Pancreas (tissue), 10 donors: Measurements from ENCODE around the gene FAM53B. TPM values are rescaled to one million over a fixed set of nuclear protein-coding genes. Genes with fewer than 3 reads are reported as not detected.

Experiments
- ATAC-seq, 4 donors: fragments of 200-7000 bp; cut with Tn5 transposase; one replicate each; pipeline versions ENCODE4 v1.8.0 to v1.9.1; 2020; ENCODE audit warnings: mild to moderate bottlenecking in 4 of 4, moderate library complexity in 4 of 4
- DNase-seq, 6 donors: peaks; one replicate each; pipeline ENCODE4 v3.0.0-alpha.2; 2020
- FAIRE-seq: peaks from 2 replicates; lab custom pipeline; 2012; peaks lifted over from hg19 to GRCh38; lab: Jason Lieb, UNC
- H3K27ac ChIP-seq, 4 donors: fragments of 200-600 bp; sonication (generic); 1 replicate in 3 of 4; 2 replicates in 1 of 4; pipeline versions ENCODE4 v1.5.0 to v1.8.0; 2020
- H3K27me3 ChIP-seq, 4 donors: fragments of 200-600 bp; one replicate each; pipeline ENCODE4 v1.8.0; 2021
- H3K36me3 ChIP-seq, 3 donors: fragments of 200-600 bp; sonication (generic) in 1 of 3; one replicate each; pipeline versions ENCODE4 v1.5.0 to v1.8.0; 2020 to 2021
- H3K4me1 ChIP-seq, 3 donors: fragments of 200-600 bp; one replicate each; pipeline ENCODE4 v1.8.0; 2021
- H3K4me3 ChIP-seq, 4 donors: fragments of 200-600 bp; sonication (generic) in 2 of 4; one replicate each; pipeline versions ENCODE4 v1.5.0 to v1.8.0; 2020 to 2021
- H3K9me3 ChIP-seq, 4 donors: fragments of 200-600 bp; one replicate each; pipeline ENCODE4 v1.8.0; 2021
- CTCF ChIP-seq, 4 donors: fragments of 200-600 bp; sonication (generic) in 3 of 4; IDR thresholded peaks; one replicate each; pipeline versions ENCODE4 v1.5.0 to v1.8.0; 2021; ENCODE audit warnings: antibody characterized with exemption in 4 of 4
- WGBS, 2 donors: extraction: QIAGEN DNeasy Blood & Tissue Kit; methylation state at CpG; one replicate each; pipeline ENCODE4 v1.1.7; 2013; 5-methylcytosine and 5-hydroxymethylcytosine counted together
- intact Hi-C, 3 donors: fragments of 100-400 bp; cut with DNase I; formaldehyde crosslinking; loops; one replicate each; pipeline versions ENCODE4 v1.11.1 to v1.14.2; 2022
- polyA plus RNA-seq, 2 donors: library from polyadenylated mRNA; stranded (reverse); fragments of 200-250 nt; gene quantifications; one replicate each; pipeline ENCODE4 v1.2.3, GENCODE V29; 2013
- total RNA-seq, 6 donors: library from RNA; stranded (reverse); fragmentation: NEBNext Ultra II Directional in 4 of 6; extraction: Animal tissue kit (Norgen Biotek cat#: 25700) in 4 of 6; gene quantifications; one replicate each; pipeline versions ENCODE4 v1.2.1 to v1.2.4, GENCODE V29; 2021 to 2023
- donor health status: healthy with polysubstance abuse.
- donor health status: DM: no; HTN: no; CAD: no; lungs with moderate emphysema.
- donor health status: DM: no; HTN: no; CAD: no.
- donor health status: control.
- donor health status: control.
- donor health status: Bipolar disorder and iron deficiency.
- donor health status: DM: yes; HTN: yes; CAD: no.
- donor health status: DM: no; HTN: no; CAD: no.
- donor health status: DM: no; HTN: no; CAD: no.
- donor health status: DM: yes; HTN: yes; CAD: no.

Gene FAM53B
- total and polyA plus RNA-seq, 8 donors, result 5.3 to 16.4 (median 8.5) TPM

DNA sequence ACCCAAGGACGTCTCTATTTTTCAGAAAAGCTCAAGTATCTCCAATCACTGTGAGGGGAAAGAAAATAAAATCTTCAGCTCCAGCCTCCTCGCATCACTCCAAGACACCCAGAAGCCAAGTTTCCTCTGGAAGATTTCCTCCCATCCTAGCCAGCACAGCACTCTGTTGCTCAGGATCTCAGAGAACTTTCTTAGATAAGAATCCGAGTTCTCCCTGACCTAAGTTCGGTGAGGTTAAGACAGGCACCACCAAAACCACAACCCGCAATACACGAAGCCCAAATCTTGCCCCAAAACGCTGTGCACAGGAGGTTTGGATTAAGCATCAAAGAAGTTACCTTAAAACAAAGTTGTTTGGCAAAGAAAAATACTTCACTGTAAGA, 4.2 kb downstream of the FAM53B start:
- no peak for FAIRE-seq
- ATAC-seq, result no peak
- H3K4me1 ChIP-seq, result peaks cover 24 to 67% (median 35%) of the 10 kb centered on the region in 3 donors
- no peak overlapping the region for H3K4me3 ChIP-seq
- H3K36me3 ChIP-seq, result no peaks in the 10 kb centered on the region
- DNase-seq, result no peak
- no peaks in the 10 kb centered on the region for H3K9me3 ChIP-seq
- peak overlapping the region in 3 of 4 donors; percentile 13 to 73 (median 33) for H3K27ac ChIP-seq
- H3K27me3 ChIP-seq, result no peaks in the 10 kb centered on the region
- 53 to 55% methylated on average over 7 of the region's 7 CpGs for WGBS, 2 donors
- intact Hi-C loops, result loop anchor here in 2 of 3 donors (5.0 to 10.0 kb wide), 2 partner anchors 195 to 203 kb away; no protein-coding TSS in a partner anchor
- TF ChIP-seq CTCF (IDR thresholded peaks at IDR 0.05), result no peak

- no peak overlapping the region for H3K4me3 ChIP-seq
- no peaks in the 10 kb centered on the region for H3K27me3 ChIP-seq
- no peaks in the 10 kb centered on the region for H3K36me3 ChIP-seq
- intact Hi-C loops, result loop anchor here in 1 of 3 donors (10.0 kb wide), 1 partner anchor 195 kb away; no protein-coding TSS in a partner anchor
- 67 to 69% methylated on average over 13 of the region's 13 CpGs for WGBS, 2 donors
- H3K9me3 ChIP-seq, result no peaks in the 10 kb centered on the region
- FAIRE-seq, result no peak
- ATAC-seq, result no peak
- H3K27ac ChIP-seq, result peak overlapping the region in 2 of 4 donors; percentile 33 to 73
- DNase-seq, result no peak
- peaks cover 24 to 64% (median 31%) of the 10 kb centered on the region in 3 donors for H3K4me1 ChIP-seq
- no peak for TF ChIP-seq CTCF (IDR thresholded peaks at IDR 0.05)
Observed at GRCh38 chr10:124739119-124739921, 4.9 kb downstream of the FAM53B start.

DNA sequence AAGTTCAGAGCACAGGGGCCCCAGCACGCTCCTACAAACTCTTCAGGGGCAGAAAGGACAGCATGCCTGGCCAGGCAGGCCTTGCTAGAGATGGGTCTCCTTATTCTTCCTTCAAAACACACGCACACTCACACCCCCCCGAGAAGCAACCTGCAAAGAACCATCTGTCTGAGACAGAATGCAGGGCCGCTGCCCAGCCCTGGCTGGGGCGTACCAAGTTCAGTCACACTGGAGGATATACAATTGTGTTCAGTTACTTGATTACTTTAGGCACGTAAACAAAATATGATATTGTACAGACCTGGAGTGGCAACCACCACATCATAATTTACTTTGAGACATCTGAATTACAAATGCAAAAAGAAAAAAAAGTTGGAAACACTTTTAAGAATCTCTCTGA, 5.7 kb downstream of the FAM53B start:
- intact Hi-C loops, result loop anchor here in 1 of 3 donors (10.0 kb wide), 1 partner anchor 194 kb away; no protein-coding TSS in a partner anchor
- no peak for FAIRE-seq
- no peak for TF ChIP-seq CTCF (IDR thresholded peaks at IDR 0.05)

GRCh38 chr10:124737708-124738107, 6.5 kb downstream of the FAM53B start:
- Histone ChIP-seq H3K4me3 (no peak overlapping the region), H3K27ac (peak overlapping the region in 2 of 4 donors; percentile 4 to 60), H3K27me3 (no peaks in the 10 kb centered on the region), H3K9me3 (no peaks in the 10 kb centered on the region), H3K4me1 (peaks cover 24 to 64% (median 31%) of the 10 kb centered on the region in 3 donors), H3K36me3 (no peaks in the 10 kb centered on the region)
- FAIRE-seq, result no peak
- intact Hi-C loops, result loop anchor here in 1 of 3 donors (10.0 kb wide), 1 partner anchor 193 kb away; no protein-coding TSS in a partner anchor
- no peak for DNase-seq
- 73 to 74% methylated on average over 2 of the region's 2 CpGs for WGBS, 2 donors
- no peak for ATAC-seq
- TF ChIP-seq CTCF (IDR thresholded peaks at IDR 0.05), result no peak

More for the DNA sequence above, 5.7 kb downstream of the FAM53B start:
- Histone ChIP-seq H3K27me3 (no peaks in the 10 kb centered on the region), H3K4me1 (peaks cover 24 to 64% (median 31%) of the 10 kb centered on the region in 3 donors), H3K9me3 (no peaks in the 10 kb centered on the region), H3K4me3 (no peak overlapping the region), H3K27ac (no peak overlapping the region), H3K36me3 (no peaks in the 10 kb centered on the region)
- DNase-seq (no peak), ATAC-seq (no peak)
- 64 to 78% methylated on average over 6 of the region's 6 CpGs for WGBS, 2 donors
